Gastroesophageal sphincter (tissue), 3 donors: Measurements from ENCODE around the gene CASTOR2.
"Not testable (repeated sequence)": the region's sequence is repeated elsewhere in the genome, so short reads cannot be mapped to it uniquely, and the experiment has no call there.

Experiments used
- EP300 ChIP-seq: sonication (generic); formaldehyde crosslinking; IDR thresholded peaks from one replicate; pipeline ENCODE4 v1.6.1; 2017; ENCODE audit warnings: antibody characterized with exemption, mild to moderate bottlenecking
- POLR2A ChIP-seq, 2 donors: fragments of 450-650 bp; IDR thresholded peaks; one replicate each; pipeline ENCODE4 v1.6.1; 2017; ENCODE audit warnings: antibody characterized with exemption in 2 of 2, mild to moderate bottlenecking in 2 of 2, moderate library complexity in 1 of 2
- POLR2AphosphoS5 ChIP-seq: sonication (generic); formaldehyde crosslinking; IDR thresholded peaks from one replicate; pipeline ENCODE4 v1.6.1; 2017; ENCODE audit warnings: antibody characterized with exemption
- TF ChIP-seq, protein P1 (sequence below), 4 experiments: fragments of 200-600 bp in 2 of 4; fragments of 450-650 bp in 2 of 4; sonication (generic) in 1 of 4; IDR thresholded peaks; one replicate each; pipeline ENCODE4 v1.5.1; 2017 to 2019; ENCODE audit warnings: antibody characterized with exemption in 4 of 4, mild to moderate bottlenecking in 2 of 4, moderate library complexity in 2 of 4

DNA sequence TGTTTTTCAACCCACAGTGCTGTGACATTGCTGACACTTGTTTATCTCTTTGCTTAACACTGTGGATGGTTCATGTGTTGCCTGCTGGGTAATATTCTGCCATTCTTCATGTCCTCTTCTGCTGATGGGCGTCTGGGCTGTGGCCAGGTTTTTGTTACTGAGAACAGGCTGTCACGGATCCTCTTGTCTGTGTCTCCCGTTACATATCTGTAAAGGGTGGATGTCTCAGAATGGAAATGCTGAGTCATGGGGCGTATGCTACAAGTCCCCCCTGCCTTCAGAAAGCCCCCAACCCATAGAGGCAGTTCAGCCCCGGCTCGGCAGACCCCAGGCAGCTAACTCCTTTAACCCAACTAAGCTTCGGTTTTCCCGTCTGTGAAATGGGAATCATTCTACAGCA lies 33.3 kb downstream of the CASTOR2 start:
- TF ChIP-seq, protein P1, sequence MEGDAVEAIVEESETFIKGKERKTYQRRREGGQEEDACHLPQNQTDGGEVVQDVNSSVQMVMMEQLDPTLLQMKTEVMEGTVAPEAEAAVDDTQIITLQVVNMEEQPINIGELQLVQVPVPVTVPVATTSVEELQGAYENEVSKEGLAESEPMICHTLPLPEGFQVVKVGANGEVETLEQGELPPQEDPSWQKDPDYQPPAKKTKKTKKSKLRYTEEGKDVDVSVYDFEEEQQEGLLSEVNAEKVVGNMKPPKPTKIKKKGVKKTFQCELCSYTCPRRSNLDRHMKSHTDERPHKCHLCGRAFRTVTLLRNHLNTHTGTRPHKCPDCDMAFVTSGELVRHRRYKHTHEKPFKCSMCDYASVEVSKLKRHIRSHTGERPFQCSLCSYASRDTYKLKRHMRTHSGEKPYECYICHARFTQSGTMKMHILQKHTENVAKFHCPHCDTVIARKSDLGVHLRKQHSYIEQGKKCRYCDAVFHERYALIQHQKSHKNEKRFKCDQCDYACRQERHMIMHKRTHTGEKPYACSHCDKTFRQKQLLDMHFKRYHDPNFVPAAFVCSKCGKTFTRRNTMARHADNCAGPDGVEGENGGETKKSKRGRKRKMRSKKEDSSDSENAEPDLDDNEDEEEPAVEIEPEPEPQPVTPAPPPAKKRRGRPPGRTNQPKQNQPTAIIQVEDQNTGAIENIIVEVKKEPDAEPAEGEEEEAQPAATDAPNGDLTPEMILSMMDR (IDR thresholded peaks at IDR 0.05): not testable (repeated sequence)
- TF ChIP-seq POLR2A (IDR thresholded peaks at IDR 0.05); POLR2AphosphoS5; EP300: not testable (repeated sequence)
